GM12878 (cell line): ENCODE measurements around the gene OTOA. TPM values are rescaled to one million over a fixed set of nuclear protein-coding genes. Genes with fewer than 3 reads are reported as not detected.
"Not testable (repeated sequence)": the region's sequence is repeated elsewhere in the genome, so short reads cannot be mapped to it uniquely, and the experiment has no call there.

Experiments
- ATAC-seq: fragments of 200-7000 bp; cut with Tn5 transposase; 3 replicates; pipeline ENCODE4 v1.9.1; 2020; ENCODE audit warnings: mild to moderate bottlenecking, moderate library complexity
- BruUV-seq: library from RNA; stranded (reverse); fragments of 400-500 nt; replicated peaks from 2 replicates; lab custom pipeline; 2021; lab: Mats Ljungman, UMichigan
- CTCF ChIA-PET: fragments of 300-600 bp; sonication (Branson Sonifier 250); formaldehyde crosslinking; extraction: SDS; loops from one replicate; lab custom pipeline; 2021; ENCODE audit warnings: inconsistent platforms; lab: Yijun Ruan, JAX
- POLR2A ChIA-PET: fragments of 350-600 bp; formaldehyde crosslinking; extraction: SDS; loops from one replicate; lab custom pipeline; 2021; ENCODE audit warnings: inconsistent platforms; lab: Charles Lee
- RAD21 ChIA-PET: fragments of 300-600 bp; sonication (Branson Sonifier 250); formaldehyde crosslinking; loops from one replicate; lab custom pipeline; 2023; ENCODE audit warnings: antibody characterized with exemption; ENCODE audit not compliant: unreplicated experiment; lab: Charles Lee
- SMC1A ChIA-PET: fragments of 300-600 bp; sonication (Branson Sonifier 250); formaldehyde crosslinking; loops from one replicate; lab custom pipeline; 2023; ENCODE audit not compliant: unreplicated experiment, uncharacterized antibody; lab: Charles Lee
- DNase-seq: peaks from one replicate; pipeline ENCODE4 v3.0.0-alpha.2; 2011; ENCODE audit warnings: low read depth, low spot score
- FAIRE-seq: peaks from 3 replicates; lab custom pipeline; 2011; peaks lifted over from hg19 to GRCh38; lab: Jason Lieb, UNC
- H2AFZ ChIP-seq: 2 replicates; pipeline ENCODE4 v1.6.0; 2011; ENCODE audit warnings: low read depth, low read length, control low read depth; ENCODE audit not compliant: control insufficient read depth
- H3K27ac ChIP-seq: 2 replicates; pipeline ENCODE4 v1.5.1; 2011; ENCODE audit warnings: control low read depth; ENCODE audit not compliant: control insufficient read depth, insufficient read depth
- H3K27me3 ChIP-seq, 2 experiments: replicated peaks in 1 of 2; 2 replicates each; pipeline versions ENCODE4 v1.6.0 to v1.6.1; 2011; ENCODE audit warnings: low read length in 1 of 2; ENCODE audit not compliant: control insufficient read depth in 2 of 2, insufficient read depth in 2 of 2
- H3K36me3 ChIP-seq, 2 experiments: 2 replicates each; pipeline ENCODE4 v1.5.1; 2011; ENCODE audit warnings: low read length in 1 of 2; ENCODE audit not compliant: control insufficient read depth in 2 of 2, insufficient read depth in 2 of 2
- H3K4me1 ChIP-seq: 2 replicates; pipeline ENCODE4 v1.6.1; 2011; ENCODE audit warnings: mild to moderate bottlenecking, low read length, moderate library complexity, mixed read lengths; ENCODE audit not compliant: control insufficient read depth, insufficient read depth
- H3K4me2 ChIP-seq: 2 replicates; pipeline ENCODE4 v1.6.0; 2011; ENCODE audit warnings: control low read depth; ENCODE audit not compliant: control insufficient read depth, insufficient read depth
- H3K4me3 ChIP-seq: fragments of 200-600 bp; sonication (generic); 2 replicates; pipeline ENCODE4 v1.5.1; 2016
- H3K79me2 ChIP-seq: 2 replicates; pipeline ENCODE4 v1.6.0; 2011; ENCODE audit warnings: low read length; ENCODE audit not compliant: control insufficient read depth, insufficient read depth
- H3K9ac ChIP-seq: 2 replicates; pipeline ENCODE4 v1.8.0; 2011; ENCODE audit warnings: low read length, control low read depth, mixed read lengths; ENCODE audit not compliant: control insufficient read depth, insufficient read depth
- H3K9me3 ChIP-seq: replicated peaks from 3 replicates; pipeline ENCODE4 v1.5.1; 2011; ENCODE audit warnings: mild to moderate bottlenecking, low read length; ENCODE audit not compliant: control insufficient read depth, insufficient read depth
- H4K20me1 ChIP-seq: 2 replicates; pipeline ENCODE4 v1.6.0; 2011; ENCODE audit not compliant: control insufficient read depth, insufficient read depth
- CREB1 ChIP-seq: IDR thresholded peaks from 2 replicates; pipeline ENCODE4 v1.6.1; 2012; ENCODE audit warnings: low read depth, mild to moderate bottlenecking, inconsistent platforms
- FOS ChIP-seq: IDR thresholded peaks from 3 replicates; pipeline ENCODE4 v1.6.1; 2011; ENCODE audit warnings: borderline replicate concordance; ENCODE audit not compliant: insufficient read length; ENCODE audit errors: extremely low read depth
- HCFC1 ChIP-seq: fragments of 150-350 bp; IDR thresholded peaks from 2 replicates; pipeline ENCODE4 v1.6.1; 2014; ENCODE audit warnings: low read length
- HDAC6 ChIP-seq: fragments of 200-600 bp; sonication (generic); IDR thresholded peaks from one replicate; pipeline ENCODE4 v1.8.0; 2017; ENCODE audit warnings: antibody characterized with exemption; ENCODE audit not compliant: unreplicated experiment
- IKZF1 ChIP-seq: fragments of 450-650 bp; conservative IDR thresholded peaks from 2 replicates; pipeline ENCODE4 v1.6.1; 2017; ENCODE audit warnings: antibody characterized with exemption, mild to moderate bottlenecking
- MEF2A ChIP-seq: IDR thresholded peaks from 2 replicates; pipeline ENCODE4 v1.6.1; 2011; ENCODE audit warnings: low read depth, mild to moderate bottlenecking, low read length, moderate library complexity; ENCODE audit not compliant: insufficient read depth
- MTA3 ChIP-seq: IDR thresholded peaks from 2 replicates; pipeline ENCODE4 v1.6.1; 2012; ENCODE audit warnings: low read length, inconsistent platforms, borderline replicate concordance
- NR2C1 ChIP-seq: fragments of 450-650 bp; IDR thresholded peaks from 2 replicates; pipeline ENCODE4 v1.6.1; 2017; ENCODE audit warnings: antibody characterized with exemption, mild to moderate bottlenecking, moderate library complexity
- POLR2AphosphoS2 ChIP-seq: IDR thresholded peaks from 2 replicates; pipeline ENCODE4 v1.6.1; 2011; ENCODE audit warnings: low read depth, mild to moderate bottlenecking, low read length, improper control_type of control experiment, moderate library complexity
- REST ChIP-seq: IDR thresholded peaks from 2 replicates; pipeline ENCODE4 v1.6.1; 2012; ENCODE audit warnings: mild to moderate bottlenecking, low read depth, low read length
- RUNX3 ChIP-seq: IDR thresholded peaks from 2 replicates; pipeline ENCODE4 v1.6.1; 2012; ENCODE audit warnings: low read length, inconsistent platforms
- STAT1 ChIP-seq: fragments of 450-650 bp; conservative IDR thresholded peaks from 2 replicates; pipeline ENCODE4 v1.6.1; 2014; ENCODE audit warnings: antibody characterized with exemption, mild to moderate bottlenecking
- WGBS: methylation state at CpG from one replicate; pipeline ENCODE4 v1.1.6; 2016; ENCODE audit warnings: low lambda C conversion rate; ENCODE audit not compliant: insufficient replicate concordance, insufficient coverage; ENCODE audit errors: missing lambda C conversion rate; 5-methylcytosine and 5-hydroxymethylcytosine counted together
- in situ Hi-C: fragments of 300-500 bp; cut with MboI; formaldehyde crosslinking; loops from 9 replicates; pipeline ENCODE4 v1.14.3; 2018; ENCODE audit warnings: mixed read lengths
- intact Hi-C: fragments of 100-400 bp; cut with micrococcal nuclease; formaldehyde crosslinking; loops from one replicate; pipeline ENCODE4 v1.14.2; 2022; ENCODE audit not compliant: unreplicated experiment
- polyA plus RNA-seq, 11 experiments: library from polyadenylated mRNA; depleted of rRNA in 4 of 11; unstranded in 6 of 11; stranded (reverse) in 5 of 11; fragments of >200 nt; fragmentation: Nextera tagmentation in 4 of 11; fragmentation: Illumina TruSeq in 1 of 11; extraction: Ambion mirVana in 4 of 11; extraction: Trizol in 1 of 11; gene quantifications; 1 replicate in 1 of 11; 2 replicates in 10 of 11; pipeline versions ENCODE4 v1.2.1 to v1.2.3, GENCODE V29; 2011 to 2016; ENCODE audit warnings: inconsistent platforms in 2 of 11, missing spikeins in 2 of 11, low read depth in 1 of 11
- total RNA-seq, 4 experiments: library from RNA; depleted of rRNA in 3 of 4; stranded (reverse); fragments of >200 nt in 3 of 4; fragmentation: Illumina TruSeq in 1 of 4; extraction: Trizol in 1 of 4; gene quantifications; 2 replicates each; pipeline versions ENCODE4 v1.2.1 to v1.2.3, GENCODE V29; 2013 to 2021
- TF ChIP-seq, protein P1 (sequence below): fragments of 450-650 bp; IDR thresholded peaks from 2 replicates; pipeline ENCODE4 v1.6.1; 2016; ENCODE audit warnings: mild to moderate bottlenecking

OTOA gene
- total and polyA plus RNA-seq, 10 of the 15 experiments (the other 5 are each of a cell fraction or from before 2014, with no cell fraction given): 0.33 to 1.5 (median 0.61) TPM

DNA sequence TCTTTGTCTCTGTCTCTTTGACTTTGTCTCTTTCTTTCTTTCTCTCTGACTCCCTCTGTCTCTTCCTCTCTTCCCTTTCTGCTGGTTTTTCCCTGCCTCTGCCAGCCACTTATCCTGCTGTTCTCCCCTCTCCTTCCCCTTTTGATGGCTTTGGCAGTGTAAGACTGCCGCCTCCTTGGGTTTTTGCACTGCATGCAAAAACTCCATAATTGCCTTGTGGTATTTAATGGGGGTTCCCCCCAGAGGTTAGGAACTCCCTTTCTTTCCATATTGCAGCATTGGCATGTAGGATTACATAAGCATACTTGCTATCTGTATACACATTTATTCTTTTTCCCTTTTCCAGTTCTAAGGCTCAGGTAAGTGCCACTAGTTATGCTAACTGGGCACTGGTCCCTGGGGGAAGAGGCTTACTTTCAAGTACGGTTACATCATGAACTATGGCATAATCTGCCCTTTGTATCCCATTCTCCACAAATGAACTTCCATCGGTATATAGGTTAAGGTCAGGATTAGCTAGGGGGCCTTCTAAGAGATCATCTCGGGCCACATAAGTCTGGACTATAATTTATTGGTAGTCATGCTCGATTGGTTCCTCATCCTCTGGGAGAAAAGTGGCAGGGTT lies 31.7 kb upstream of the OTOA start:
- H3K36me3 ChIP-seq, H3K9ac ChIP-seq, in situ Hi-C loops, FAIRE-seq, H3K27ac ChIP-seq, H3K4me3 ChIP-seq, H3K9me3 ChIP-seq, ATAC-seq, H3K27me3 ChIP-seq, H3K79me2 ChIP-seq, CTCF ChIA-PET, H3K4me2 ChIP-seq, intact Hi-C loops, BruUV-seq, H3K4me1 ChIP-seq, H4K20me1 ChIP-seq, H2AFZ ChIP-seq, DNase-seq, RAD21 ChIA-PET, POLR2A ChIA-PET: not testable (repeated sequence)
- 63% methylated on average over 5 of the region's 5 CpGs for WGBS
- SMC1A ChIA-PET: interaction anchor here (1.4 to 1.6 kb wide), 2 partner anchors 9 to 13 kb away, joined by 3 to 4 read pairs; no protein-coding TSS in a partner anchor
- TF ChIP-seq RUNX3: peak; percentile 35; the same call in 1 of the 2 replicates

GRCh38 chr16:21634216-21634615 lies 29.6 kb upstream of the OTOA start:
- DNase-seq (no peak), FAIRE-seq (no peak), ATAC-seq (no peak)
- Histone ChIP-seq H4K20me1 (no peaks in the 10 kb centered on the region; the same call in 1 of the 2 replicates), H3K4me2 (no peak overlapping the region), H3K4me1 (peaks cover 2% of the 10 kb centered on the region; the same call in 1 of the 2 replicates), H3K79me2 (no peaks in the 10 kb centered on the region), H3K4me3 (no peak overlapping the region), H3K9ac (no peak overlapping the region), H2AFZ (no peak overlapping the region), H3K9me3 (no peaks in the 10 kb centered on the region; the same call in 2 of the 3 replicates), H3K36me3 (peaks cover 2 to 5% of the 10 kb centered on the region in 2 experiments; a peak in 2 of 4 replicates), H3K27ac (no peak overlapping the region), H3K27me3 (no peaks in the 10 kb centered on the region)
- RAD21 ChIA-PET: no interaction called here
- in situ Hi-C loops: no loop called here
- POLR2A ChIA-PET: no interaction called here
- WGBS: 80% methylated on average over 5 of the region's 5 CpGs
- SMC1A ChIA-PET: no interaction called here
- intact Hi-C loops: no loop called here
- CTCF ChIA-PET: no interaction called here
- no TSS peak for BruUV-seq
- TF ChIP-seq POLR2AphosphoS2 (no peak), REST (no peak), STAT1 (no peak), MEF2A (no peak), NR2C1 (no peak), IKZF1 (no peak), HCFC1 (no peak), FOS (no peak), CREB1 (no peak), HDAC6 (no peak), MTA3 (no peak)
- TF ChIP-seq, protein P1, sequence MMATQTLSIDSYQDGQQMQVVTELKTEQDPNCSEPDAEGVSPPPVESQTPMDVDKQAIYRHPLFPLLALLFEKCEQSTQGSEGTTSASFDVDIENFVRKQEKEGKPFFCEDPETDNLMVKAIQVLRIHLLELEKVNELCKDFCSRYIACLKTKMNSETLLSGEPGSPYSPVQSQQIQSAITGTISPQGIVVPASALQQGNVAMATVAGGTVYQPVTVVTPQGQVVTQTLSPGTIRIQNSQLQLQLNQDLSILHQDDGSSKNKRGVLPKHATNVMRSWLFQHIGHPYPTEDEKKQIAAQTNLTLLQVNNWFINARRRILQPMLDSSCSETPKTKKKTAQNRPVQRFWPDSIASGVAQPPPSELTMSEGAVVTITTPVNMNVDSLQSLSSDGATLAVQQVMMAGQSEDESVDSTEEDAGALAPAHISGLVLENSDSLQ: no peak
